Peyer's patch (tissue), 4 donors: Measurements from ENCODE around the gene AK5. TPM values are rescaled to one million over a fixed set of nuclear protein-coding genes. Genes with fewer than 3 reads are reported as not detected.

Experiments
- DNase-seq, 3 donors: peaks; one replicate each; pipeline ENCODE4 v3.0.0-alpha.2; 2017 to 2019
- H3K27ac ChIP-seq, 4 donors: fragments of 200-600 bp; sonication (generic); one replicate each; pipeline ENCODE4 v1.5.1; 2016 to 2019
- H3K27me3 ChIP-seq, 2 donors: fragments of 200-600 bp; sonication (generic); one replicate each; pipeline ENCODE4 v1.5.1; 2019
- H3K36me3 ChIP-seq, 3 donors: fragments of 200-600 bp; sonication (generic); one replicate each; pipeline ENCODE4 v1.5.1; 2016 to 2019
- H3K4me1 ChIP-seq, 4 donors: fragments of 200-600 bp; sonication (generic); one replicate each; pipeline ENCODE4 v1.5.1; 2016 to 2019
- H3K4me3 ChIP-seq, 4 donors: fragments of 200-600 bp; sonication (generic); 1 replicate in 3 of 4; 2 replicates in 1 of 4; pipeline ENCODE4 v1.5.1; 2016 to 2019; ENCODE audit warnings: mild to moderate bottlenecking in 1 of 4
- H3K9me3 ChIP-seq, 4 donors: fragments of 200-600 bp; sonication (generic); one replicate each; pipeline ENCODE4 v1.5.1; 2016 to 2019; ENCODE audit warnings: mild to moderate bottlenecking in 1 of 4
- POLR2A ChIP-seq, 2 donors: fragments of 450-650 bp; IDR thresholded peaks; one replicate each; pipeline ENCODE4 v1.5.1; 2017; ENCODE audit warnings: antibody characterized with exemption in 2 of 2, mild to moderate bottlenecking in 2 of 2, moderate library complexity in 2 of 2
- total RNA-seq, 4 donors: library from RNA; depleted of rRNA; stranded (reverse); fragments of >200 nt; gene quantifications; one replicate each; pipeline ENCODE4 v1.1.0, GENCODE V29; 2016
- TF ChIP-seq, protein P1 (sequence below), 6 experiments: fragments of 450-650 bp in 4 of 6; fragments of 200-600 bp in 2 of 6; sonication (generic) in 1 of 6; IDR thresholded peaks; one replicate each; pipeline ENCODE4 v1.5.1; 2017 to 2019; ENCODE audit warnings: antibody characterized with exemption in 6 of 6, mild to moderate bottlenecking in 3 of 6, moderate library complexity in 1 of 6

The AK5 gene
- total RNA-seq, 4 donors from 2014 or later, result 5.3 to 12.4 TPM; not detected in 2

DNA sequence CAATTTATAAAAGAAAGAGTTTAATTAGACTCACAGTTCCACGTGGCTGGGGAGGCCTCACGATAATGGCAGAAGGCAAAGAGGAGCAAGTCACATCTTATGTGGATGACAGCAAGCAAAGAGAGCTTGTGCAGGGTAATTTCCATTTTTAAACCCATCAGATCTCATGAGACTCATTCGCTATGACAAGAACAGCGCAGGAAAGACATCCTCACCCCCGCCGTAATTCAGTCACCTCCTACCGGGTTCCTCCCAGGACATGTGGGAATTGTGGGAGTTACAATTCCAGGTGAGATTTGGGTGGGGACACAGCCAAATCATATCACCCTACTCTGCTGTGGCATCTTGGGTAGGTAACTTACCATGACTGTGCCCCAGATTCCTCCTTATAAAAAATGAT lies 79.8 kb downstream of the AK5 start:
- no peak for DNase-seq
- Histone ChIP-seq H3K4me3 (no peak overlapping the region), H3K9me3 (no peaks in the 10 kb centered on the region), H3K4me1 (no peaks in the 10 kb centered on the region), H3K27me3 (no peaks in the 10 kb centered on the region), H3K36me3 (no peaks in the 10 kb centered on the region), H3K27ac (no peak overlapping the region)
- TF ChIP-seq, protein P1, sequence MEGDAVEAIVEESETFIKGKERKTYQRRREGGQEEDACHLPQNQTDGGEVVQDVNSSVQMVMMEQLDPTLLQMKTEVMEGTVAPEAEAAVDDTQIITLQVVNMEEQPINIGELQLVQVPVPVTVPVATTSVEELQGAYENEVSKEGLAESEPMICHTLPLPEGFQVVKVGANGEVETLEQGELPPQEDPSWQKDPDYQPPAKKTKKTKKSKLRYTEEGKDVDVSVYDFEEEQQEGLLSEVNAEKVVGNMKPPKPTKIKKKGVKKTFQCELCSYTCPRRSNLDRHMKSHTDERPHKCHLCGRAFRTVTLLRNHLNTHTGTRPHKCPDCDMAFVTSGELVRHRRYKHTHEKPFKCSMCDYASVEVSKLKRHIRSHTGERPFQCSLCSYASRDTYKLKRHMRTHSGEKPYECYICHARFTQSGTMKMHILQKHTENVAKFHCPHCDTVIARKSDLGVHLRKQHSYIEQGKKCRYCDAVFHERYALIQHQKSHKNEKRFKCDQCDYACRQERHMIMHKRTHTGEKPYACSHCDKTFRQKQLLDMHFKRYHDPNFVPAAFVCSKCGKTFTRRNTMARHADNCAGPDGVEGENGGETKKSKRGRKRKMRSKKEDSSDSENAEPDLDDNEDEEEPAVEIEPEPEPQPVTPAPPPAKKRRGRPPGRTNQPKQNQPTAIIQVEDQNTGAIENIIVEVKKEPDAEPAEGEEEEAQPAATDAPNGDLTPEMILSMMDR (IDR thresholded peaks at IDR 0.05), result no peak
- no peak for TF ChIP-seq POLR2A (IDR thresholded peaks at IDR 0.05)

- no peak for DNase-seq
- Histone ChIP-seq H3K27ac (no peak overlapping the region), H3K9me3 (no peaks in the 10 kb centered on the region), H3K27me3 (no peaks in the 10 kb centered on the region), H3K4me1 (no peaks in the 10 kb centered on the region), H3K4me3 (no peak overlapping the region), H3K36me3 (no peaks in the 10 kb centered on the region)
- TF ChIP-seq POLR2A (IDR thresholded peaks at IDR 0.05), result no peak
- TF ChIP-seq, protein P1 (IDR thresholded peaks at IDR 0.05), result no peak
These were observed 88.3 kb downstream of the AK5 start for GRCh38 chr1:77370161-77370560.

GRCh38 chr1:77370583-77371306 lies 88.9 kb downstream of the AK5 start:
- no peak overlapping the region for H3K27ac ChIP-seq

DNA sequence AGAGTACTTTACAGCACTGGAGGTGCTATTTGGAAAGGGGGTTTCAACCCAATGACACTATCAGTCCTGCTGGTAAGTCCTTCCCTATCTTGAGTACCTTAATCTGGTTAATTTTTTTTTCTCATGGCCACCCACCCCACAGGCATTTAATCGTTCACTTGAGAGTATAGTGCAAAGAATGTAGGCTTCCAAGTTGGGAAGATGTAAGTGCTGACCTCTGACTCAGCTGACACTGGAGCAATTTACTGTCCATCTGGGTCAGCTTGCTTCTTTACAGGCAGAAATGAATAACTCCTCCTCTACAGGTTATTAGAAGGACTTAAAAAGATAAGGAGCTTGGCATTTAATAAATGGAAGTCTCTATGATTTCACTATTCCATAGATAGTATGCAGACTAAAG lies 89.6 kb downstream of the AK5 start:
- H3K9me3 ChIP-seq, result no peaks in the 10 kb centered on the region
- H3K27me3 ChIP-seq, result no peaks in the 10 kb centered on the region
- TF ChIP-seq, protein P1 (IDR thresholded peaks at IDR 0.05), result no peak
- TF ChIP-seq POLR2A (IDR thresholded peaks at IDR 0.05), result no peak
- H3K4me3 ChIP-seq, result no peak overlapping the region
- H3K27ac ChIP-seq, result no peak overlapping the region
- no peaks in the 10 kb centered on the region for H3K4me1 ChIP-seq
- no peaks in the 10 kb centered on the region for H3K36me3 ChIP-seq
- DNase-seq, result no peak

More at GRCh38 chr1:77370583-77371306, 88.9 kb downstream of the AK5 start:
- H3K27me3 ChIP-seq, result no peaks in the 10 kb centered on the region
- no peak for DNase-seq
- no peak overlapping the region for H3K4me3 ChIP-seq
- no peaks in the 10 kb centered on the region for H3K4me1 ChIP-seq
- no peaks in the 10 kb centered on the region for H3K36me3 ChIP-seq
- TF ChIP-seq, protein P1 (IDR thresholded peaks at IDR 0.05), result no peak
- no peak for TF ChIP-seq POLR2A (IDR thresholded peaks at IDR 0.05)
- H3K9me3 ChIP-seq, result no peaks in the 10 kb centered on the region

GRCh38 chr1:77373702-77374101 lies 91.9 kb downstream of the AK5 start:
- DNase-seq, result no peak
- no peaks in the 10 kb centered on the region for H3K9me3 ChIP-seq
- no peaks in the 10 kb centered on the region for H3K36me3 ChIP-seq
- H3K4me3 ChIP-seq, result no peak overlapping the region
- TF ChIP-seq, protein P1 (IDR thresholded peaks at IDR 0.05), result no peak
- no peak for TF ChIP-seq POLR2A (IDR thresholded peaks at IDR 0.05)
- H3K27me3 ChIP-seq, result no peaks in the 10 kb centered on the region
- H3K4me1 ChIP-seq, result no peaks in the 10 kb centered on the region
- no peak overlapping the region for H3K27ac ChIP-seq
